Measurements from ENCODE around the gene APPBP2. TPM values are rescaled to one million over a fixed set of nuclear protein-coding genes. Genes with fewer than 3 reads are reported as not detected.

The APPBP2 gene
- total RNA-seq, 1 experiment from 2014 or later, result 25.8 TPM

- no peaks in the 10 kb centered on the region for H3K9me3 ChIP-seq (ENCODE audit: control insufficient read depth, insufficient read depth, low read depth, low read length)
- TF ChIP-seq CTCF (IDR thresholded peaks at IDR 0.05) (no peak), TCF7L2 (IDR thresholded peaks at IDR 0.05; ENCODE audit: low read depth, low read length) (no peak), POLR2AphosphoS5 (IDR thresholded peaks at IDR 0.05; ENCODE audit: low read depth, low read length) (no peak), SIN3A (IDR thresholded peaks at IDR 0.05; ENCODE audit: borderline replicate concordance, insufficient read depth, low read depth, low read length) (no peak)
- TF ChIP-seq, protein P1, sequence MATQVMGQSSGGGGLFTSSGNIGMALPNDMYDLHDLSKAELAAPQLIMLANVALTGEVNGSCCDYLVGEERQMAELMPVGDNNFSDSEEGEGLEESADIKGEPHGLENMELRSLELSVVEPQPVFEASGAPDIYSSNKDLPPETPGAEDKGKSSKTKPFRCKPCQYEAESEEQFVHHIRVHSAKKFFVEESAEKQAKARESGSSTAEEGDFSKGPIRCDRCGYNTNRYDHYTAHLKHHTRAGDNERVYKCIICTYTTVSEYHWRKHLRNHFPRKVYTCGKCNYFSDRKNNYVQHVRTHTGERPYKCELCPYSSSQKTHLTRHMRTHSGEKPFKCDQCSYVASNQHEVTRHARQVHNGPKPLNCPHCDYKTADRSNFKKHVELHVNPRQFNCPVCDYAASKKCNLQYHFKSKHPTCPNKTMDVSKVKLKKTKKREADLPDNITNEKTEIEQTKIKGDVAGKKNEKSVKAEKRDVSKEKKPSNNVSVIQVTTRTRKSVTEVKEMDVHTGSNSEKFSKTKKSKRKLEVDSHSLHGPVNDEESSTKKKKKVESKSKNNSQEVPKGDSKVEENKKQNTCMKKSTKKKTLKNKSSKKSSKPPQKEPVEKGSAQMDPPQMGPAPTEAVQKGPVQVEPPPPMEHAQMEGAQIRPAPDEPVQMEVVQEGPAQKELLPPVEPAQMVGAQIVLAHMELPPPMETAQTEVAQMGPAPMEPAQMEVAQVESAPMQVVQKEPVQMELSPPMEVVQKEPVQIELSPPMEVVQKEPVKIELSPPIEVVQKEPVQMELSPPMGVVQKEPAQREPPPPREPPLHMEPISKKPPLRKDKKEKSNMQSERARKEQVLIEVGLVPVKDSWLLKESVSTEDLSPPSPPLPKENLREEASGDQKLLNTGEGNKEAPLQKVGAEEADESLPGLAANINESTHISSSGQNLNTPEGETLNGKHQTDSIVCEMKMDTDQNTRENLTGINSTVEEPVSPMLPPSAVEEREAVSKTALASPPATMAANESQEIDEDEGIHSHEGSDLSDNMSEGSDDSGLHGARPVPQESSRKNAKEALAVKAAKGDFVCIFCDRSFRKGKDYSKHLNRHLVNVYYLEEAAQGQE (IDR thresholded peaks at IDR 0.05; ENCODE audit: insufficient read depth in 1 of 2, low read depth in 2 of 2, low read length in 1 of 2), result no peak
- ChIA-PET POLR2A (no interaction called here), CTCF (no interaction called here)
- DNase-seq (ENCODE audit: low read depth, low spot score) (no peak), ATAC-seq (no peak)
- no peak overlapping the region for H3K4me3 ChIP-seq (ENCODE audit: low read depth in 2 of 2, low read length in 2 of 2)
- no peaks in the 10 kb centered on the region for H3K27me3 ChIP-seq (ENCODE audit: control insufficient read depth, insufficient read depth, low read length)
- no peak overlapping the region for H3K27ac ChIP-seq (ENCODE audit: low read length)
- H3K4me1 ChIP-seq (ENCODE audit: control insufficient read depth, insufficient read depth, low read length), result no peaks in the 10 kb centered on the region
- in situ Hi-C loops (cut with HindIII; ENCODE audit: low pct_unique_long_range_greater_than_20kb, low sequenced_read_pairs), result no loop called here
- no peaks in the 10 kb centered on the region for H3K36me3 ChIP-seq (ENCODE audit: control insufficient read depth, insufficient read depth, low read length)
- BruUV-seq (replicated peaks), result no TSS peak
- intact Hi-C loops (cut with micrococcal nuclease; ENCODE audit: unreplicated experiment), result no loop called here
Observed at GRCh38 chr17:60415146-60415545, 110.9 kb downstream of the APPBP2 start.

DNA sequence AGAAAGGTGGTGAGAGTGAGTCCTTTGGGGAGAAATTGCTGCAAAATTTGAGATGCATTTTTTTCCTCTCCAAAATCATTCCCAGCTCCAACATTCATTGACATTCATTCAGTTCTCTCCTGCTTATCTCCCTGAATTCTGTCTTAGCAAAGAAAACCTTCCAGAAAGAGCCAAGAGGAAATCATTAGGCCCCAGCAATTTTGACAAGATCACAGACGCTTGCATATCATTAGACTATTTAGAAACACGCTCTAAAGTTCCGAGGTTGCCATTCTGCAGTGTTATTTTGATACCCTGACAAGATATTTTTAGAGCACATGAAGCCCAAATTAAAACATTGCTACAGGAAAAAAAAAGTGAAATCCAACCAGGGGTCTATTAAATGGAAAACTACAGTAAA lies 113.3 kb downstream of the APPBP2 start:
- no peak overlapping the region for H3K27ac ChIP-seq (ENCODE audit: low read length)
- H3K4me3 ChIP-seq (ENCODE audit: low read depth in 2 of 2, low read length in 2 of 2), result no peak overlapping the region
- no peaks in the 10 kb centered on the region for H3K36me3 ChIP-seq (ENCODE audit: control insufficient read depth, insufficient read depth, low read length)
- no TSS peak for BruUV-seq (replicated peaks)
- intact Hi-C loops (cut with micrococcal nuclease; ENCODE audit: unreplicated experiment), result no loop called here
- no peaks in the 10 kb centered on the region for H3K4me1 ChIP-seq (ENCODE audit: control insufficient read depth, insufficient read depth, low read length)
- ChIA-PET CTCF (no interaction called here), POLR2A (interaction anchor here (0.6 kb wide), 1 partner anchor 10 kb away, joined by 3 read pairs; no protein-coding TSS in a partner anchor)
- no peaks in the 10 kb centered on the region for H3K27me3 ChIP-seq (ENCODE audit: control insufficient read depth, insufficient read depth, low read length)
- in situ Hi-C loops (cut with HindIII; ENCODE audit: low pct_unique_long_range_greater_than_20kb, low sequenced_read_pairs), result no loop called here
- ATAC-seq, result no peak
- no peaks in the 10 kb centered on the region for H3K9me3 ChIP-seq (ENCODE audit: control insufficient read depth, insufficient read depth, low read depth, low read length)
- DNase-seq (ENCODE audit: low read depth, low spot score), result no peak
- TF ChIP-seq SIN3A (IDR thresholded peaks at IDR 0.05; ENCODE audit: borderline replicate concordance, insufficient read depth, low read depth, low read length) (no peak), CTCF (IDR thresholded peaks at IDR 0.05) (no peak), TCF7L2 (IDR thresholded peaks at IDR 0.05; ENCODE audit: low read depth, low read length) (no peak)
